SIG-M5 treated with dmso at 0.1 percent for 504 hours (cell line): ENCODE measurements around the gene GABRQ.
"Not testable (repeated sequence)": the region's sequence is repeated elsewhere in the genome, so short reads cannot be mapped to it uniquely, and the experiment has no call there.

ENCODE experiments used
- DNase-seq: peaks from one replicate; lab custom pipeline; 2025; ENCODE audit not compliant: unreplicated experiment; lab: John Stamatoyannopoulos, UW

The GABRQ gene

DNA sequence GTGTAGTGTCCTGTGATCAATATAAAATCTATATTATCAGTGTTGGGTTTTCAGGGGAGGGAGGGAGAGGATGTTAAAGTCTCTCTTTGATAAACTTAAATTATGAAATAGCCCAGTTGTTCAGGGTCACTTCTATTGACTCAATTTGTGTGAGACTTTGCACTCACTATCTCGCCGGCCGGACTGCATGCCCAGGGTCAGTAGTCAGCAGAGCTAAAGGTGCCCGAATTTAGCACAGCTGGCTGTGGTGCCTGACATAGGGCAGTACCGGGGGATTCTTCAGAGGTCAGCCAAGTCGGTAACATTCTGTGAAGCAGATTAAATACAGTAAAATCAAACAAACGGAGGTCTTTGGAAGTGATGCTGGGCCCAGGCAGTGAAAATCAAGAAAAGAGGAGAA is 19.2 kb downstream of the GABRQ start:
- no peak for DNase-seq

DNA sequence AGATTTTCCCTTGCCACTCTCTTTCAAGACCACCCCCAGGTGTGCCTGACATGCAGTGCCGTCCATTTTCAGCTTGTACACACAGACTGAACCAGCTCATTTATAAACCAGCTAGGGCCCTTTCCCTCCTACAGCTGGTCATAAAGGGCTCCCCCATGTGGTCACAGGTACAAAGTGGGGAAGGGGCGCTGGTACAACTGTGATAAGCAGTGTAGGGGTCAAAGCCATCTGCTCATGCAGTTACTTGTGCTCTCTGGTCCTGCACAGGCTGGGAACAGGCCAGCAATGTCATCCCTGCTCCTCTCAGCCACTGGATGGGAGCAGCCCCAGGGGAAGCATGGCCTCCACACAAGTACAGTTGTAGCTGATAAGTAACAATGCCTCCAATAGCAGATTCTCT is 20.6 kb downstream of the GABRQ start:
- no peak for DNase-seq

DNA sequence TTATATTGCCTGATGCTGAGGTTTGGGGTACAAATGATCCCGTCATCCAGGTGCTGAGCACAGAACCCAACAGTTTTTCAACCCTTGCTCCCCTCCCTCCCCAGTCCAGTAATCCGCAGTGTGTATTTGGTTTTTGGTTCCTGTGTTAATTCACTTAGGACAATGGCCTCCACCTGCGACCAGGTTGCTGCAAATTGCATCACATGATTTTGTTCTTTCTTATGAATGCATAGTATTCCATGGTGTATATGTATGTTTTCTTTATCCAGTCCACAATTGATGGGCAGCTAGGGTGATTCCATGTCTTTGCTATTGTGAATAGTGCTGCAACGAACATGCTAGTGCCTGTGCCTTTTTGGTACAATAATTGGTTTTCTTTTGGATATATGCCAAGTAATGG is 25.4 kb downstream of the GABRQ start:
- DNase-seq: no peak

DNA sequence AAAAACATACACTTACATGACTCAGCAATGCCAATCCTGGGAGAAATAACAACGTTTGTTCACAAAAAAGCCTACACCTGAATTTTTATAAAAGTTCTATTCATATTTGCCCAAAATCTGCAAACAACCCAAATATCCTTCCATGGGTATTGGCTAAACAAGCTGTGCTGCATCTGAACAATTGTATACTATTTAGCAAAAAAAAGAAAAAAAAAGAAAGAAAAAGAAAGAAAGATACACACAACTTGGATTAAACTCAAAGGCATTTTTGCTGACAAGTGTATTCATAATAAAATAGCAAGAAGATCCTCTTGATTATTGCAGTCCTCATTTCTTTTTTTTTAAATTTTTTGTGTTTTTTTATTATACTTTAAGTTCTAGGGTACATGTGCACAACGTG is 36.4 kb downstream of the GABRQ start:
- DNase-seq: no peak

DNA sequence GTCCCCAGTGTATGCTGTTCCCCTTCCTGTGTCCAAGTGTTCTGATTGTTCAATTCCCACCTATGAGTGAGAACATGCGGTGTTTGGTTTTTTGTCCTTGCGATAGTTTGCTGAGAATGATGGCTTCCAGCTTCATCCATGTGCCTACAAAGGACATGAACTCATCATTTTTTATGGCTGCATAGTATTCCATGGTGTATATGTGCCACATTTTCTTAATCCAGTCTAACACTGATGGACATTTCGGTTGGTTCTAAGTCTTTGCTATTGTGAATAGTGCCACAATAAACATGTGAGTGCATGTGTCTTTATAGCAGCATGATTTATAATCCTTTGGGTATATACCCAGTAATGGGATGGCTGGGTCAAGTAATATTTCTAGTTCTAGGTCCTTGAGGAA is 37.0 kb downstream of the GABRQ start:
- not testable (repeated sequence) for DNase-seq

DNA sequence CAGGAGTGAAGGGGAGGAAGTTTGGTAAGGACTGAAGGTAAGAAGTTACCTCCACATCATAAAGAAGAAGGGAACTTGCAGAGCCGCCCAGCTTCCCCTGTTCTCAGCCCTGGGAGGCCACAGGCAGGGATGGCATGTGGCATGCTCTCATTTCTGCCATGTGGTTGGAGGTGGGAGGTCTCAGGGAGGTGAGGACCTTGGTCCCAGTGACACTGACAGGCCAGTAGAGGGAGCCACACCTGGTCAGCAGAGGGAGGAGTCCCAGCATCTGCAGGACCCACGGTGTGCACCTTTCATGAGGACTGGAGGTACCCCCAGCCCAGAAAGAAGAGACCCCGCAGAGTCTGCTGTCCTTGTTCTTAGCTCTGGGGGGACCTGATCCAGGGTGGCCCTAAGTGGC is 43.3 kb downstream of the GABRQ start:
- not testable (repeated sequence) for DNase-seq

DNA sequence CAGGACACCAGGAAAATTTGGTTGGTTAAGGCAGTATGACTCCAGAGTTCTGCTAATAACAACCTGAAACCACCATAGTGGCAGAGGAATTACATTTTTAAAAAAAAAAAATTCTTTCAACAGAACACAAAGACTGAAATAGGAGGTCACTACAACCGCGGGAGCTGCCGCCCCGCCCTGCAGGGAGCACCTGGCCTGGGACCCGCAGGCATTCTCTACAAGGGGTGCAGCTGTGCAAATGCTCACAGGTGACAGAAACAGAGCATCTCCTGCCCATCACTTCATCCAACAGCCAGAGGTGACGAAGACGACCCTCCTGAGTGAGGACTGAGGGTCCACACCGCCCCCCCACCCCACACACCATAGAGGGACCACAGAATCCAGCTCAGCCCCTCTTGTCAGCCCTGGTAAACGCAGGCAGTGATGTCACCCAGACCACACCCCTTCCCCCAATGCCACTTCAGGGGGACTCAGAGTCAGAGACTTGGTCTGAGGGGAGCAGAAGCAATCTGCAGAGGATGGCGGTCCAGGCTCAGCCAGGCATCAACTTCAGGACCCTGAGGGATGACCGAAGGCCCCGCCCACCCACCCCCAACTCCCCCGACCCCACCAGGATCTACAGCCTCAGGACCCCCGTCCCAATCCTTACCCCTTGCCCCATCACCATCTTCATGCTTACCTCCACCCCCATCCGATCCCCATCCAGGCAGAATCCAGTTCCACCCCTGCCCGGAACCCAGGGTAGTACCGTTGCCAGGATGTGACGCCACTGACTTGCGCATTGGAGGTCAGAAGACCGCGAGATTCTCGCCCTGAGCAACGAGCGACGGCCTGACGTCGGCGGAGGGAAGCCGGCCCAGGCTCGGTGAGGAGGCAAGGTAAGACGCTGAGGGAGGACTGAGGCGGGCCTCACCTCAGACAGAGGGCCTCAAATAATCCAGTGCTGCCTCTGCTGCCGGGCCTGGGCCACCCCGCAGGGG is 60.5 kb downstream of the GABRQ start, which contains the start of gene MAGEA3:
TSS of gene MAGEA3 (plus strand) at position 843 of the 980 bp plus-strand sequence. CDS start 2,039 bp downstream, outside the sequence.
- DNase-seq: not testable (repeated sequence)

DNA sequence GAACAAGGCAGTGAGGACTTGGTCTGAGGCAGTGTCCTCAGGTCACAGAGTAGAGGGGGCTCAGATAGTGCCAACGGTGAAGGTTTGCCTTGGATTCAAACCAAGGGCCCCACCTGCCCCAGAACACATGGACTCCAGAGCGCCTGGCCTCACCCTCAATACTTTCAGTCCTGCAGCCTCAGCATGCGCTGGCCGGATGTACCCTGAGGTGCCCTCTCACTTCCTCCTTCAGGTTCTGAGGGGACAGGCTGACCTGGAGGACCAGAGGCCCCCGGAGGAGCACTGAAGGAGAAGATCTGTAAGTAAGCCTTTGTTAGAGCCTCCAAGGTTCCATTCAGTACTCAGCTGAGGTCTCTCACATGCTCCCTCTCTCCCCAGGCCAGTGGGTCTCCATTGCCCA is 62.7 kb downstream of the GABRQ start:
- not testable (repeated sequence) for DNase-seq

DNA sequence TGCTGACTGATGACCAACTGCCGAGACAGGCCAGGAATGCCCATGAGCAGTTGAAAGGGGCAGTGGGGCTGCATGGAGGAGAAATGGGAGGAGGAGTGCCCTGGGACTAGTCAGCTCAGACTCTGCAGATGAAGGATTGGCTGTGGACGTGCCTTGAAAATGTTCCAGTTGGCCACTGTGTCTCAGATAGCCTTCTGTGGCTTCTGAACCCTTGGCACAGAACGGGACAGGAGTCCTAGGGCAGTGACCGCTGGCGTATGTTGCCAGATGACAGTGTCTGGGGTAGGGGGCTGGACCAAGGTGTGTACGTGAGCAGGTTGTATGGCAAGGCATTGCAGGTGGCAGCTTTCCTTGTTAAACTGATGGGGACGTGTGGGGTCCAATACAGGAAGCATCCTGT is 68.8 kb downstream of the GABRQ start:
- not testable (repeated sequence) for DNase-seq
